HepG2 (cell line): ENCODE results near the gene COL8A1. TPM values are rescaled to one million over a fixed set of nuclear protein-coding genes. Genes with fewer than 3 reads are reported as not detected.
"Not testable (repeated sequence)": the region's sequence is repeated elsewhere in the genome, so short reads cannot be mapped to it uniquely, and the experiment has no call there.

Source experiments
- ATAC-seq: fragments of 200-7000 bp; cut with Tn5 transposase; 3 replicates; pipeline ENCODE4 v1.9.1; 2020; ENCODE audit warnings: mild to moderate bottlenecking, moderate library complexity
- Bru-seq: library from RNA; stranded (reverse); fragments of 400-500 nt; gene quantifications from one replicate; lab custom pipeline; 2021; lab: Mats Ljungman, UMichigan
- BruChase-seq, 2 experiments: library from RNA; stranded (reverse); fragments of 400-500 nt; gene quantifications; one replicate each; lab custom pipeline; 2021; lab: Mats Ljungman, UMichigan
- BruUV-seq: library from RNA; stranded (reverse); fragments of 400-500 nt; replicated peaks from 2 replicates; lab custom pipeline; 2021; lab: Mats Ljungman, UMichigan
- CTCF ChIA-PET: fragments of 300-600 bp; formaldehyde crosslinking; extraction: SDS; loops from one replicate; lab custom pipeline; 2021; ENCODE audit warnings: low total read pairs, inconsistent platforms, low intra/inter-chr PET ratio; lab: Yijun Ruan, JAX
- POLR2A ChIA-PET: fragments of 350-600 bp; sonication (Branson Sonifier 250); formaldehyde crosslinking; loops from one replicate; lab custom pipeline; 2020; ENCODE audit warnings: antibody characterized with exemption, inconsistent platforms; lab: Yijun Ruan, JAX
- DNase-seq: peaks from one replicate; pipeline ENCODE4 v3.0.0-alpha.2; 2015; ENCODE audit warnings: low spot score
- FAIRE-seq: peaks from 3 replicates; lab custom pipeline; 2011; peaks lifted over from hg19 to GRCh38; lab: Jason Lieb, UNC
- H2AFZ ChIP-seq: one replicate; pipeline ENCODE4 v1.6.1; 2011; ENCODE audit warnings: low read length, inconsistent platforms
- H3K27ac ChIP-seq: fragments of 300-600 bp; 3 replicates; pipeline ENCODE4 v1.8.0; 2011; ENCODE audit warnings: mixed run types, mild to moderate bottlenecking, mixed read lengths, low read length, inconsistent platforms; ENCODE audit not compliant: insufficient read depth; ENCODE audit errors: extremely low read length
- H3K27me3 ChIP-seq, 2 experiments: fragments of 200-600 bp in 1 of 2; 2 replicates in 1 of 2; 3 replicates in 1 of 2; pipeline versions ENCODE4 v1.6.0 to v1.8.0; 2011; ENCODE audit warnings: low read length in 2 of 2, mild to moderate bottlenecking in 2 of 2, moderate library complexity in 2 of 2, inconsistent platforms in 1 of 2; ENCODE audit not compliant: insufficient read depth in 2 of 2, control insufficient read depth in 1 of 2
- H3K36me3 ChIP-seq, 2 experiments: fragments of 200-600 bp in 1 of 2; replicated peaks in 1 of 2; 2 replicates in 1 of 2; 3 replicates in 1 of 2; pipeline versions ENCODE4 v1.5.1 to v1.8.0; 2011; ENCODE audit warnings: low read length in 2 of 2, inconsistent platforms in 1 of 2; ENCODE audit not compliant: insufficient read depth in 2 of 2, control insufficient read depth in 1 of 2
- H3K4me1 ChIP-seq: 2 replicates; pipeline ENCODE4 v1.5.1; 2012; ENCODE audit warnings: low read length, inconsistent platforms; ENCODE audit not compliant: insufficient read depth
- H3K4me2 ChIP-seq: 2 replicates; pipeline ENCODE4 v1.6.0; 2011; ENCODE audit warnings: low read depth, low read length, inconsistent platforms
- H3K4me3 ChIP-seq, 3 experiments: fragments of 200-600 bp in 1 of 3; sonication (generic), shearing (Covaris generic) in 1 of 3; replicated peaks in 1 of 3; 2 replicates each; pipeline ENCODE4 v1.5.1; 2011 to 2016; ENCODE audit warnings: low read length in 3 of 3, inconsistent platforms in 2 of 3, low read depth in 2 of 3, mild to moderate bottlenecking in 2 of 3, control low read depth in 1 of 3, mixed read lengths in 1 of 3; ENCODE audit not compliant: insufficient read depth in 1 of 3
- H3K79me2 ChIP-seq: one replicate; pipeline ENCODE4 v1.6.1; 2011; ENCODE audit warnings: low read length, inconsistent platforms; ENCODE audit not compliant: insufficient read depth
- H3K9ac ChIP-seq: 2 replicates; pipeline ENCODE4 v1.6.0; 2011; ENCODE audit warnings: mild to moderate bottlenecking, low read depth, low read length, inconsistent platforms; ENCODE audit not compliant: insufficient read depth
- H3K9me3 ChIP-seq: 2 replicates; pipeline ENCODE4 v1.5.1; 2012; ENCODE audit warnings: mild to moderate bottlenecking, low read length
- H4K20me1 ChIP-seq: 2 replicates; pipeline ENCODE4 v1.6.0; 2011; ENCODE audit warnings: inconsistent platforms, mild to moderate bottlenecking, low read length, moderate library complexity; ENCODE audit not compliant: insufficient read depth
- CEBPB ChIP-seq: IDR thresholded peaks from 2 replicates; pipeline ENCODE4 v1.6.1; 2011; ENCODE audit warnings: low read depth, low read length, improper control_type of control experiment, borderline replicate concordance
- MAFG ChIP-seq: sonication (generic); formaldehyde crosslinking; IDR thresholded peaks from 2 replicates; pipeline ENCODE4 v1.5.1; 2020; ENCODE audit warnings: mild to moderate bottlenecking, missing genetic modification reagents
- WGBS: methylation state at CpG from one replicate; pipeline ENCODE4 v1.1.6; 2017; ENCODE audit warnings: low lambda C conversion rate; 5-methylcytosine and 5-hydroxymethylcytosine counted together
- in situ Hi-C: cut with HindIII; loops from 2 replicates; pipeline ENCODE4 v1.10.0; 2017; ENCODE audit warnings: low pct_unique_long_range_greater_than_20kb; ENCODE audit not compliant: extremely low pct_ligation_motif_present
- intact Hi-C: fragments of 100-400 bp; cut with micrococcal nuclease; formaldehyde crosslinking; loops from one replicate; pipeline ENCODE4 v1.10.0; 2022; ENCODE audit not compliant: unreplicated experiment
- long read RNA-seq, 2 experiments: library from RNA in 1 of 2; library from polyadenylated mRNA in 1 of 2; stranded (forward) in 1 of 2; unstranded in 1 of 2; transcript quantifications; one replicate each; pipeline ENCODE4 v2.0.0, GENCODE V29; 2019 to 2022
- polyA minus RNA-seq, 3 experiments: library from RNA; depleted of rRNA, polyadenylated mRNA; stranded (reverse); fragments of >200 nt; gene quantifications; 2 replicates each; pipeline ENCODE4 v1.2.3, GENCODE V29; 2011; ENCODE audit warnings: low replicate concordance in 1 of 3
- polyA plus RNA-seq, 8 experiments: library from polyadenylated mRNA; depleted of rRNA in 3 of 8; stranded (reverse) in 7 of 8; unstranded in 1 of 8; fragments of >200 nt; fragmentation: Illumina TruSeq in 4 of 8; extraction: Trizol in 4 of 8; gene quantifications; 2 replicates each; pipeline versions ENCODE4 v1.2.1 to v1.2.3, GENCODE V29; 2011 to 2016; ENCODE audit warnings: low read depth in 4 of 8, missing spikeins in 1 of 8, mixed read lengths in 1 of 8; ENCODE audit not compliant: insufficient read depth in 1 of 8
- total RNA-seq, 5 experiments: library from RNA; depleted of rRNA; stranded (reverse); fragments of >200 nt; fragmentation: Illumina TruSeq; extraction: Trizol; gene quantifications; 2 replicates each; pipeline ENCODE4 v1.2.3, GENCODE V29; 2016; ENCODE audit warnings: low read depth in 1 of 5
- TF ChIP-seq, protein P1 (sequence below): sonication (generic); formaldehyde crosslinking; conservative IDR thresholded peaks from 2 replicates; pipeline ENCODE4 v1.8.0; 2022; ENCODE audit warnings: low read depth, missing genetic modification reagents

Gene COL8A1
- total RNA-seq (2016; rRNA removed; fragmentation: Illumina TruSeq; extraction: Trizol): not detected in 2 replicates
- not detected in 2 replicates for total RNA-seq (2016; cell fraction: cytosol; rRNA removed; fragmentation: Illumina TruSeq; extraction: Trizol; ENCODE audit: low read depth)
- total RNA-seq (2016; cell fraction: insoluble cytoplasmic fraction; rRNA removed; fragmentation: Illumina TruSeq; extraction: Trizol): not detected in 2 replicates
- not detected in 2 replicates for total RNA-seq (2016; cell fraction: membrane; rRNA removed; fragmentation: Illumina TruSeq; extraction: Trizol)
- total RNA-seq (2016; cell fraction: nucleus; rRNA removed; fragmentation: Illumina TruSeq; extraction: Trizol): not detected in 2 replicates
- not detected in 2 replicates for polyA plus RNA-seq (2011; rRNA removed)
- not detected in 2 replicates for polyA plus RNA-seq (2011; cell fraction: cytosol; rRNA removed)
- polyA plus RNA-seq (2011; cell fraction: nucleus; rRNA removed): not detected in 2 replicates
- 0.05 TPM in 1 of 2 replicates, not detected in the other for polyA plus RNA-seq (2012)
- polyA plus RNA-seq (2016; cell fraction: cytosol; fragmentation: Illumina TruSeq; extraction: Trizol; ENCODE audit: low read depth): not detected in 2 replicates
- polyA plus RNA-seq (2016; cell fraction: insoluble cytoplasmic fraction; fragmentation: Illumina TruSeq; extraction: Trizol; ENCODE audit: low read depth): not detected in 2 replicates
- polyA plus RNA-seq (2016; cell fraction: membrane; fragmentation: Illumina TruSeq; extraction: Trizol; ENCODE audit: low read depth): not detected in 2 replicates
- not detected in 2 replicates for polyA plus RNA-seq (2016; cell fraction: nucleus; fragmentation: Illumina TruSeq; extraction: Trizol; ENCODE audit: insufficient read depth, low read depth)
- not detected in 2 replicates for polyA minus RNA-seq (2011; rRNA and poly(A)+ RNA removed; ENCODE audit: low replicate concordance)
- polyA minus RNA-seq (2011; cell fraction: cytosol; rRNA and poly(A)+ RNA removed): not detected in 2 replicates
- polyA minus RNA-seq (2011; cell fraction: nucleus; rRNA and poly(A)+ RNA removed): 0.12 TPM in 1 of 2 replicates, not detected in the other
- Bru-seq, nascent RNA: percentile 1 among the genes with signal in this experiment
- BruChase-seq, experiment 1, labeled RNA remaining after a 6-hour chase: percentile 0 among the genes with signal in this experiment
- BruChase-seq, experiment 2, labeled RNA remaining after a 2-hour chase: percentile 1 among the genes with signal in this experiment
- long read RNA-seq, experiment 1: 0 reads
- long read RNA-seq, experiment 2: 0 reads

DNA sequence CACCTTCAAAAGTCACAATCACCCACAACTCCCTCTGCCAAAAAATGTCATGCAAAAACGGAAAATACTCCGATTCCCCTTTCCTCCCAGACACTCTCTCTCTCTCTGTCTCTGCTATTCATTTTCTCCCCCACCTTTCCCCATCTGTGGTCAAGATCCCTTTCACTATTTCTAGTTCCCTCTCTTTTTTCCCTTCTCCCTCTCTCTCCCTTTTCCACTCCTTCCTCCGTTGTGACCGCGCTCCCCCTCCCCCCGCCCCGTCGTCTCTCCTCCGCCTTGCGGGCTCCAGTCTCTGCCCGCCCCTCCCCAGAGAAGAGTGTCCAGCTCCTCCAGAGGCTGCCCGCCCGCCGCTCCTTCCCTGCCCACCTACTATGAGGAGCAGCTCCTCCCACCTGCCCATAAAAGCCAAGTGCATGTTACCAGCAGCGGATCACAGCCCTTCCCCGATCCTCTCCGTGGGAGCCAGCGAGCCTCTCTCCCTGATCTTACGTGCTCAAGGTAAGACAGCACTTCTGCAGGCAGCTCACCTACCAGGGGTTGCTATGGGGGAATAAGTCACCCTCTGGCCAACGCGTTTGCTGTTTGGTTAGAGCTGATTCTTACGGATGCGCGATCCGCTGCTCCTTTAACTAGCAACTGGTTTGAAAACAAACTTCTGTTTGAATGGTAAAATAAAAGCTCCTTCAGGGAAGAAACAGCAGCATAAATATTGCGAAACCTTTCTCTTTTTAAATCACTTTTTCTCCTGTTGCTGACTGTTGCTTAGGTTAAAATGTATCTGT, at the start of gene COL8A1:
TSS of gene COL8A1 (plus strand) at position 428 of the 782 bp plus-strand sequence. CDS start 152,089 bp downstream, outside the sequence.
- peak; percentile 59 for ATAC-seq
- DNase-seq: no peak
- 4% methylated on average over 26 of the region's 26 CpGs for WGBS
- no peak for FAIRE-seq
- peak within 1 kb of the TSS; percentile 16; the same call in 1 of the 2 replicates for H3K4me2 ChIP-seq
- no peak within 1 kb of the TSS for H2AFZ ChIP-seq
- H3K36me3 ChIP-seq: no peaks in the 10 kb centered on the region
- no TSS peak for BruUV-seq
- H3K27me3 ChIP-seq: peaks cover 3 to 29% of the 10 kb centered on the region in 2 experiments
- H3K4me3 ChIP-seq: no peak within 1 kb of the TSS; a peak in 1 of 6 replicates
- no peaks in the 10 kb centered on the region for H3K79me2 ChIP-seq
- H3K9ac ChIP-seq: no peak within 1 kb of the TSS
- in situ Hi-C loops: no loop called here
- TF ChIP-seq MAFG: no peak
- TF ChIP-seq CEBPB: peak; percentile 46; the same call in 1 of the 2 replicates
- TF ChIP-seq, protein P1, sequence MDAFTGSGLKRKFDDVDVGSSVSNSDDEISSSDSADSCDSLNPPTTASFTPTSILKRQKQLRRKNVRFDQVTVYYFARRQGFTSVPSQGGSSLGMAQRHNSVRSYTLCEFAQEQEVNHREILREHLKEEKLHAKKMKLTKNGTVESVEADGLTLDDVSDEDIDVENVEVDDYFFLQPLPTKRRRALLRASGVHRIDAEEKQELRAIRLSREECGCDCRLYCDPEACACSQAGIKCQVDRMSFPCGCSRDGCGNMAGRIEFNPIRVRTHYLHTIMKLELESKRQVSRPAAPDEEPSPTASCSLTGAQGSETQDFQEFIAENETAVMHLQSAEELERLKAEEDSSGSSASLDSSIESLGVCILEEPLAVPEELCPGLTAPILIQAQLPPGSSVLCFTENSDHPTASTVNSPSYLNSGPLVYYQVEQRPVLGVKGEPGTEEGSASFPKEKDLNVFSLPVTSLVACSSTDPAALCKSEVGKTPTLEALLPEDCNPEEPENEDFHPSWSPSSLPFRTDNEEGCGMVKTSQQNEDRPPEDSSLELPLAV: no peak
- H3K27ac ChIP-seq: no peak within 1 kb of the TSS
- H3K4me1 ChIP-seq: no peaks in the 10 kb centered on the region
- no peaks in the 10 kb centered on the region for H4K20me1 ChIP-seq
- POLR2A ChIA-PET: no interaction called here
- CTCF ChIA-PET: no interaction called here
- intact Hi-C loops: no loop called here
- no peaks in the 10 kb centered on the region for H3K9me3 ChIP-seq

DNA sequence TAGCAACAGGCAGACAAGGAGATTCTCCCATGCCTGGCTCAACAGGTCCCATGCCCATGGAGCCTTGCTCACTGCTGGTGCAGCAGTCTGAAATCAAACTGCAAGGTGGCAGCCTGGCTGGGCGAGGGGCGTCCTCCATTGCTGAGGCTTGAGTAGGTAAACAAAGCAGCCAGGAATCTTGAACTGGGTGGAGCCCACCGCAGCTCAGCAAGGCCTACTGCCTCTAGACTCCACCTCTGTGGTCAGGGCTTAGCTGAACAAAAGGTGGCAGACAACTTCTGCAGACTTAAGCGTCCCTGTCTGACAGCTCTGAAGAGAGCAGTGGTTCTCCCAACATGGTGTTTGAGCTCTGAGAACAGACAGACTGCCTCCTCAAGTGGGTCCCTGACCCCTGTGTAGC, 49.2 kb upstream of the COL8A1 start:
- H4K20me1 ChIP-seq, ATAC-seq, H3K4me1 ChIP-seq, BruUV-seq, CTCF ChIA-PET, H3K9ac ChIP-seq, POLR2A ChIA-PET, FAIRE-seq, H3K9me3 ChIP-seq, H3K36me3 ChIP-seq, H3K27ac ChIP-seq, DNase-seq, intact Hi-C loops, H3K4me3 ChIP-seq, H3K79me2 ChIP-seq, H3K4me2 ChIP-seq, H2AFZ ChIP-seq, H3K27me3 ChIP-seq, in situ Hi-C loops: not testable (repeated sequence)
- no CpG with 5 or more reads among the region's 4 CpGs for WGBS
